ENCODE measurements around the gene BLTP3B.

Gene BLTP3B

GRCh38 chr12:100106861-100107260 lies 35.8 kb downstream of the BLTP3B start:
- DNase-seq, result no peak

GRCh38 chr12:100105661-100106060 lies 37.0 kb downstream of the BLTP3B start:
- no peak for DNase-seq

- no peak for DNase-seq
These were observed 41.7 kb downstream of the BLTP3B start for GRCh38 chr12:100101000-100101399.
